Nephron (organoid): ENCODE measurements around the gene PSMC5.
"Not testable (repeated sequence)": the region's sequence is repeated elsewhere in the genome, so short reads cannot be mapped to it uniquely, and the experiment has no call there.

Source experiments
- H3K27ac Mint-ChIP-seq, 3 experiments: 2 replicates each; pipeline ENCODE4 v1.8.0; 2020; ENCODE audit warnings: mixed read lengths in 3 of 3, mild to moderate bottlenecking in 2 of 3, moderate library complexity in 1 of 3
- H3K27me3 Mint-ChIP-seq: 2 replicates; pipeline ENCODE4 v1.8.0; 2021; ENCODE audit warnings: low read depth, mild to moderate bottlenecking, moderate library complexity, mixed read lengths
- H3K36me3 Mint-ChIP-seq: 2 replicates; pipeline ENCODE4 v1.8.0; 2020; ENCODE audit warnings: low read depth, mixed read lengths
- H3K4me1 Mint-ChIP-seq: 2 replicates; pipeline ENCODE4 v1.8.0; 2020; ENCODE audit warnings: mixed read lengths
- H3K4me3 Mint-ChIP-seq, 3 experiments: 2 replicates each; pipeline ENCODE4 v1.8.0; 2020; ENCODE audit warnings: mild to moderate bottlenecking in 3 of 3, mixed read lengths in 3 of 3, moderate library complexity in 2 of 3
- H3K9me3 Mint-ChIP-seq: 2 replicates; pipeline ENCODE4 v1.8.0; 2020; ENCODE audit warnings: mixed read lengths
- TF ChIP-seq, protein P1 (sequence below), 3 experiments: fragments of 200-600 bp; sonication (generic); IDR thresholded peaks; one replicate each; pipeline ENCODE4 v1.5.0; 2021; ENCODE audit warnings: antibody characterized with exemption in 3 of 3; ENCODE audit not compliant: unreplicated experiment in 3 of 3

Gene PSMC5

DNA sequence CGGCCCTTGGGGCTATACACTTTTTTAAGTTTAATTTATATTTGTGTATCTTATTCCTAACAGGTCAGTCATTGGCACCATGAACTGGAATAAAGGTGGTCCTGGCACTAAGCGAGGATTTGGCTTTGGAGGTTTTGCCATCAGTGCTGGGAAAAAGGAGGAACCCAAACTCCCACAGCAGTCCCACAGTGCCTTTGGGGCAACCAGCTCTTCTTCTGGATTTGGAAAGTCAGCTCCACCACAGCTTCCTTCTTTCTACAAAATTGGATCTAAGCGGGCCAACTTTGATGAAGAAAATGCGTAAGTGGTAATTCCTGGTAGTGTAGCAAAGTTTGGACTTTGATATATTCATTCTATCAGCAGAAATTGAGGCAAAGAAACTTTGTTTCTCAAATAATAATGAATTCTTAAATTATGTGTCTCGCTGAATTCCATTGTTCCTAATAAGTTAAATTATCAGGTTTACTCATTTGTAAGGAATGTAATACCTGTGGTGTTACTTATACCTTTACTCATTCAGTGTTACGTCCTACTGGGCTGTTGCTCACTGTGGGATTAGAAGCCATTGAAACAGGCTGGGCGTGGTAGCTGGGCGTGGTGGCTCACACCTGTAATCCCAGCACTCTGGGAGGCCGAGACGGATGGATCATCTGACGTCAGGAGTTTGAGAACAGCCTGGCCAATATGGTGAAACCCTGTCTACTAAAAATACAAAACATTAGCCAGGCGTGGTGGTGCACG is 40.1 kb upstream of the PSMC5 start:
- Mint-ChIP-seq H3K36me3 (peaks cover 36% of the 10 kb centered on the region), H3K27ac (no peak overlapping the region), H3K9me3 (no peaks in the 10 kb centered on the region), H3K27me3 (no peaks in the 10 kb centered on the region), H3K4me3 (no peak overlapping the region), H3K4me1 (no peaks in the 10 kb centered on the region)
- TF ChIP-seq, protein P1, sequence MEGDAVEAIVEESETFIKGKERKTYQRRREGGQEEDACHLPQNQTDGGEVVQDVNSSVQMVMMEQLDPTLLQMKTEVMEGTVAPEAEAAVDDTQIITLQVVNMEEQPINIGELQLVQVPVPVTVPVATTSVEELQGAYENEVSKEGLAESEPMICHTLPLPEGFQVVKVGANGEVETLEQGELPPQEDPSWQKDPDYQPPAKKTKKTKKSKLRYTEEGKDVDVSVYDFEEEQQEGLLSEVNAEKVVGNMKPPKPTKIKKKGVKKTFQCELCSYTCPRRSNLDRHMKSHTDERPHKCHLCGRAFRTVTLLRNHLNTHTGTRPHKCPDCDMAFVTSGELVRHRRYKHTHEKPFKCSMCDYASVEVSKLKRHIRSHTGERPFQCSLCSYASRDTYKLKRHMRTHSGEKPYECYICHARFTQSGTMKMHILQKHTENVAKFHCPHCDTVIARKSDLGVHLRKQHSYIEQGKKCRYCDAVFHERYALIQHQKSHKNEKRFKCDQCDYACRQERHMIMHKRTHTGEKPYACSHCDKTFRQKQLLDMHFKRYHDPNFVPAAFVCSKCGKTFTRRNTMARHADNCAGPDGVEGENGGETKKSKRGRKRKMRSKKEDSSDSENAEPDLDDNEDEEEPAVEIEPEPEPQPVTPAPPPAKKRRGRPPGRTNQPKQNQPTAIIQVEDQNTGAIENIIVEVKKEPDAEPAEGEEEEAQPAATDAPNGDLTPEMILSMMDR (IDR thresholded peaks at IDR 0.05; ENCODE audit: unreplicated experiment in 3 of 3), result no peak

DNA sequence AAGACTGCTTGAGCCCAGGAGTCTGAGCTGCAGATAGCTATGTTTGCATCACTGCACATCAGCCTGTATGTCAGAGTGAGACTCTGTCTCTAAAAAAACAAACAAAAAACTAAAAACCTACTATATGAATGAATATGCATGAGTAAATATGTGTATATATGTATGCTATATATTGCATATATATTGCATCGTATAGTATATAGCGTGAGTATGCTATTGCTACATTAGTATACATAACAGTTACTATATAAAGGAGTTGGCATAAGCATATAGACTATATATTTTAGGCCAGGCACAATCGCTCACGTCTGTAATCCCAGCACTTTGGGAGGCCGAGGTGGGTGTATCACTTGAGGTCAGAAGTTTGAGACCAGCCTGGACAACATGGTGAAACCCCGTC is 37.2 kb upstream of the PSMC5 start:
- peaks cover 47% of the 10 kb centered on the region for H3K36me3 Mint-ChIP-seq
- TF ChIP-seq, protein P1 (IDR thresholded peaks at IDR 0.05; ENCODE audit: unreplicated experiment in 3 of 3), result no peak
- no peaks in the 10 kb centered on the region for H3K4me1 Mint-ChIP-seq
- H3K9me3 Mint-ChIP-seq, result no peaks in the 10 kb centered on the region
- H3K4me3 Mint-ChIP-seq, result no peak overlapping the region
- no peak overlapping the region for H3K27ac Mint-ChIP-seq
- H3K27me3 Mint-ChIP-seq, result no peaks in the 10 kb centered on the region

DNA sequence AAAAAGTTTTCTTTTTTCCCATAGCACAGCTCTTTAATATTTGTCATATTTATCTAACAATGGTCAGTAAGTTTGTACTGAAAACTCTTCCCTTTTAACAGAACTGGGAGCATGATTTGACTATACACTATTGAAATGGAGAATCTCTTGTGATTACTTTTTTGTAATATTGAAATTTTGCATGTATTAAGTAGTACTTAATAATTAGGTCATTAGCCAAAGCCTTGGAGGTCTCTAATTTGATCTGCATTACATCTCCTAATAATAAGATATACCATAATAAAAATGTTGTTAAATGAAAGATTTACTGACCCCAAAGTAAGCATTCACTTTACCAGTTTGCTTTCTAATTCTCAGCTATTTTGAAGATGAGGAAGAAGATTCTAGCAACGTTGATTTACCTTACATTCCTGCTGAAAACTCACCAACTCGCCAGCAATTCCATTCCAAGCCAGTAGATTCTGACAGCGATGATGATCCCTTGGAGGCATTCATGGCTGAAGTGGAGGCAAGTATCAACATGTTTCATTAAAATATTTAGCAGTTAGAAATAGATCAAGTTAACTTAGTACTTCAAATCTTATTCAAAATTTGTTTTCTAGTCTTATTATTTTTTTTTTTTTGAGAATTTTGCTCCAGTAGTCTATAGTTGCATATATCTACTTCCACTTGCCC is 35.0 kb upstream of the PSMC5 start:
- no peak overlapping the region for H3K27ac Mint-ChIP-seq
- H3K9me3 Mint-ChIP-seq, result no peaks in the 10 kb centered on the region
- H3K4me1 Mint-ChIP-seq, result no peaks in the 10 kb centered on the region
- H3K27me3 Mint-ChIP-seq, result no peaks in the 10 kb centered on the region
- peaks cover 60% of the 10 kb centered on the region for H3K36me3 Mint-ChIP-seq
- H3K4me3 Mint-ChIP-seq, result no peak overlapping the region
- TF ChIP-seq, protein P1 (IDR thresholded peaks at IDR 0.05; ENCODE audit: unreplicated experiment in 3 of 3), result no peak

DNA sequence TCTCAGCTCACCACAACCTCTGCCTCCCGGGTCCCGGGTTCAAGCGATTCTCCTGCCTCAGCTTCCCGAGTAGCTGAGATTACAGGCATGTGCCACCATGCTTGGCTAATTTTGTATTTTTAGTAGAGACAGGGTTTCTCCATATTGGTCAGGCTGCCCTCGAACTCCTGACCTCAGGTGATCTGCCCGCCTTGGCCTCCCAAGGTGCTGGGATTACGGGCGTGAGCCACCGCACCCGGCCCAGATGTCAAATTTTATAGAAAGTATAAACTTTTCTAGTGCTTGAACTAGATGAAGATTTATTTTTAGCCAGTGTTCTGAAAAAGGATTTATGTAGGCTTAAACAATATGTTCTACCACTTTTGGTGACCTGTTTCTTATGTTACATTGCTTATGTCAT is 30.9 kb upstream of the PSMC5 start:
- H3K9me3 Mint-ChIP-seq, H3K4me1 Mint-ChIP-seq, H3K4me3 Mint-ChIP-seq, H3K27me3 Mint-ChIP-seq, H3K27ac Mint-ChIP-seq: not testable (repeated sequence)
- H3K36me3 Mint-ChIP-seq, result peaks cover 78% of the 10 kb centered on the region

DNA sequence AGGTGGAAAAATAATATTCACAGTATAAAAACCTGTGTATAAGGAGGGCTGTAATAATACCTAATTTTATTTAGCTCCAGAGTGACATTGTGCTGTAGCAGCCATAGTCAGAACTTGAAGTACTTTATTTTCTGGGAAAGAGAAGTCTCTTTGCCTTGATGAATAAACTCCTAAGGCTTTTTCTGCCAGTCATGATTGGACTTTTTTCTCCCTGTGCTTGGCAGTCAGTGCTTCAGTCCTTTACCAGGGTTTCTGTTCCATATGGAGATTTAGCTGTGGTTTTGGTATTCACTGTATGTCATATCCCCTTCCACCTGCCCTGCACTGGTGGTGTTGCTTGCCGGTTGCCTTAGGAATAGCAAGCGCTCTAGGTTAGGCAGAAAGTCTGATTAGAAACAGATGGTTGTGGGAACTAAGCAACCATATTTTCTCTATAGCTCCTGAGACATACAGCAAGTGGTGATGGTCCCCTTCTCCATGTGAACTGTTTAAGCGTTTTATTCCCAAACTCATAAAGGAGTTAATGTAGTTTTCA is 28.6 kb upstream of the PSMC5 start:
- Mint-ChIP-seq H3K36me3 (peaks cover 72% of the 10 kb centered on the region), H3K27me3 (no peaks in the 10 kb centered on the region), H3K4me1 (no peaks in the 10 kb centered on the region)

DNA sequence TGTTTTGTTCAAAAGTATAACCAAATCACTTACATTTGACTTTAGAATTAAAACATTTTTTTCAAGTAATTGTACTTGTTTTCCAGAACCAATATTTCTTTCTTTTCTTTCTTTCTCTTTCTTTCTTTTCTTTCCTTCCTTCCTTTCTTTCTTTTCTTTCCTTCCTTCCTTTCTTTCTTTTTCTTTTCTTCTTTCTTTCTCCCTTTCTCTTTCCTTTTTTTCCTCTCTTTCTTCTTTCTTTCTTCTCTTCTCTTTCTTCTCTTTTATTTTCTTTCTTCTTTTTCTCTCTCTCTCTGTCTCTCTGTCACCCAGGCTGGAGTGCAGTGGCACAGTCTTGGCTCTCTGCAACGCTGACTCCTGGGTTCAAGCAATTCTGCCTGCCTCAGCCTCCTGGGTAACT is 26.4 kb upstream of the PSMC5 start:
- TF ChIP-seq, protein P1 (IDR thresholded peaks at IDR 0.05; ENCODE audit: unreplicated experiment in 3 of 3), result no peak
- H3K9me3 Mint-ChIP-seq, result no peaks in the 10 kb centered on the region
- H3K36me3 Mint-ChIP-seq, result peaks cover 66% of the 10 kb centered on the region

More for the DNA sequence above, 28.6 kb upstream of the PSMC5 start:
- H3K27ac Mint-ChIP-seq, result no peak overlapping the region
- no peak overlapping the region for H3K4me3 Mint-ChIP-seq
- no peaks in the 10 kb centered on the region for H3K9me3 Mint-ChIP-seq
- TF ChIP-seq, protein P1 (IDR thresholded peaks at IDR 0.05; ENCODE audit: unreplicated experiment in 3 of 3), result no peak

More for the DNA sequence above, 26.4 kb upstream of the PSMC5 start:
- Mint-ChIP-seq H3K27me3 (no peaks in the 10 kb centered on the region), H3K4me3 (no peak overlapping the region), H3K4me1 (no peaks in the 10 kb centered on the region), H3K27ac (no peak overlapping the region)
